ENCODE results near the gene CRTC2.
A peak's percentile ranks its signal among the peaks of the same experiment; 100 is the strongest.

The CRTC2 gene

DNA sequence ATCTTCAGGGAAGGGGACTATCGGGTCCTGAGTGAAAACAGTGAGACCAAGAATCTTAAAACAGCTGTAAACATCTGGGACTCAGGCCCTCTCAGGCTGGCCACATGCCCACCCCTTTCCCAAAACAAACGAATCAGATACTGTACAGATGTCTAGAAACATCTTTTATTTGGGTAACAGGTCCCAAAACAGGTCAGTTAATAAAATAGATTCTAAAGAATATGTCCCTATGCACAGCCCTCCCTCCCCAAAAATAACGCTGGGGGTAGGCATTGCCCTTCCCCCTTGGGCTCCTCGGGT is 499 bp upstream of the CRTC2 start:
- peaks cover 0 to 57% (median 50%) of the 10 kb centered on the region in 4 donors for H3K4me1 ChIP-seq
- peak overlapping the region; percentile 78 to 83 for H3K4me3 ChIP-seq

DNA sequence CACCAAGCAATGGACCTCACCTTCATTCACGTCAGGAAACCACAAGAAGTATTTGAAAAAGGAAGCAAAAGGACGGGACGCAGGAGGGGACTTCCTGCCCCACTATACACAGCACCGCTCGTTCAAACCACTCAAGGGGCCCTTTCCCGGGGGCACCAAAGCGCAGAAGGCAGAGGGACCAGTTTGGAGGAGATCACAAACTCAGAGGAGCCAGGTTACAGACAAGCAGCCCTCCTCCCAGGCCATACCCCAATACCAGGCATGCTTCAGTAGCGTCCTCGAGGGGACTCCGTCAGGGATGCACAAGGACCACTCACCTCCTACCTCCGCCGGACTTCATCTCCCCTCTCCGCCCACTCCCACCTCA is 685 bp downstream of the CRTC2 start:
- TF ChIP-seq, protein P1, sequence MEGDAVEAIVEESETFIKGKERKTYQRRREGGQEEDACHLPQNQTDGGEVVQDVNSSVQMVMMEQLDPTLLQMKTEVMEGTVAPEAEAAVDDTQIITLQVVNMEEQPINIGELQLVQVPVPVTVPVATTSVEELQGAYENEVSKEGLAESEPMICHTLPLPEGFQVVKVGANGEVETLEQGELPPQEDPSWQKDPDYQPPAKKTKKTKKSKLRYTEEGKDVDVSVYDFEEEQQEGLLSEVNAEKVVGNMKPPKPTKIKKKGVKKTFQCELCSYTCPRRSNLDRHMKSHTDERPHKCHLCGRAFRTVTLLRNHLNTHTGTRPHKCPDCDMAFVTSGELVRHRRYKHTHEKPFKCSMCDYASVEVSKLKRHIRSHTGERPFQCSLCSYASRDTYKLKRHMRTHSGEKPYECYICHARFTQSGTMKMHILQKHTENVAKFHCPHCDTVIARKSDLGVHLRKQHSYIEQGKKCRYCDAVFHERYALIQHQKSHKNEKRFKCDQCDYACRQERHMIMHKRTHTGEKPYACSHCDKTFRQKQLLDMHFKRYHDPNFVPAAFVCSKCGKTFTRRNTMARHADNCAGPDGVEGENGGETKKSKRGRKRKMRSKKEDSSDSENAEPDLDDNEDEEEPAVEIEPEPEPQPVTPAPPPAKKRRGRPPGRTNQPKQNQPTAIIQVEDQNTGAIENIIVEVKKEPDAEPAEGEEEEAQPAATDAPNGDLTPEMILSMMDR (IDR thresholded peaks at IDR 0.05), result peak in 1 of 2 experiments; percentile 3
- peaks cover 15 to 38% (median 34%) of the 10 kb centered on the region in 3 donors for H3K36me3 ChIP-seq
- intact Hi-C loops (cut with DNase I; ENCODE audit: low total_unique reads), result no loop called here
- H3K4me1 ChIP-seq, result peaks cover 0 to 57% (median 48%) of the 10 kb centered on the region in 4 donors
- H3K4me3 ChIP-seq, result peak overlapping the region; percentile 78 to 83
- H3K27me3 ChIP-seq, result no peaks in the 10 kb centered on the region
- DNase-seq, result no peak
- no peaks in the 10 kb centered on the region for H3K9me3 ChIP-seq
- H3K27ac ChIP-seq, result peak overlapping the region; percentile 86 to 92

More for the DNA sequence above, 499 bp upstream of the CRTC2 start:
- intact Hi-C loops (cut with DNase I; ENCODE audit: low total_unique reads), result no loop called here
- TF ChIP-seq, protein P1 (IDR thresholded peaks at IDR 0.05), result no peak
- Histone ChIP-seq H3K36me3 (peaks cover 5 to 26% (median 22%) of the 10 kb centered on the region in 3 donors), H3K9me3 (no peaks in the 10 kb centered on the region), H3K27ac (peak overlapping the region; percentile 86 to 92), H3K27me3 (no peaks in the 10 kb centered on the region)
- no peak for DNase-seq

DNA sequence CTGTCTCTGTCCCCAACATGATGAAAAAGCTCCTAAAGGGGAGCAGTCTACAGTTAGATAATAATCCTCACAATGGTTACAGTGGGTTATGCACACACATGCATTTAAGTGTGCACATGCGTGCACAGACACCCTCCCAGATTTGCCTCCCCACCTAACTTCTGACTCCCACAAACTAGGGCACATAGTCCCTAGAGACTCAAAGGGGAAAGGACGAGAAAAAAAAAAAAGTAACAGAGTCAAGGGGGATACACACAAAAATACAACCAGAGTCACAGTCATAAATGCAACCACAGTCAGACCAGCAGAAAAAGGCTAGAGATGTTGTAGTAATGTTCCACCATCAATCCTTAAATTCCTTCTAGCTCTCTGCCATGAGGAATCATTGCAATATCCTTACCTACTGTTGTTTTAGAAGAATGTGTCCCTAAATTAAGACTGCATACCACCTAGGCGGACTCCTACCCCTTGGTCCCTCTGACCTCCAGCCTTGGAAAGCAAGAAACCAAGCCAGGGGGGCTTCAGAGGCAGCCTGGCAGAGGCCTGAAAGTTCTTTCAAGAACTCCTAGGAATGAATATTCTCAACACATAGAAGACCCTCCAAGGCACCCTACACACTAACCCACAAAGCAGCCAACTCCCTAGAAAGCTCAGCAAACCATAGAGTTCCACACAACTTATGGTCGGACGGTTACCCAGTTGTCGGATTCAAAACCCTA is 1.3 kb downstream of the CRTC2 start:
- Histone ChIP-seq H3K27me3 (no peaks in the 10 kb centered on the region), H3K36me3 (peaks cover 20 to 44% (median 40%) of the 10 kb centered on the region in 3 donors), H3K27ac (peak overlapping the region; percentile 86 to 92), H3K4me3 (peak overlapping the region; percentile 78 to 83), H3K4me1 (peaks cover 0 to 51% (median 43%) of the 10 kb centered on the region in 4 donors), H3K9me3 (no peaks in the 10 kb centered on the region)
- no peak for DNase-seq
- TF ChIP-seq, protein P1 (IDR thresholded peaks at IDR 0.05), result no peak
- intact Hi-C loops (cut with DNase I; ENCODE audit: low total_unique reads), result no loop called here

DNA sequence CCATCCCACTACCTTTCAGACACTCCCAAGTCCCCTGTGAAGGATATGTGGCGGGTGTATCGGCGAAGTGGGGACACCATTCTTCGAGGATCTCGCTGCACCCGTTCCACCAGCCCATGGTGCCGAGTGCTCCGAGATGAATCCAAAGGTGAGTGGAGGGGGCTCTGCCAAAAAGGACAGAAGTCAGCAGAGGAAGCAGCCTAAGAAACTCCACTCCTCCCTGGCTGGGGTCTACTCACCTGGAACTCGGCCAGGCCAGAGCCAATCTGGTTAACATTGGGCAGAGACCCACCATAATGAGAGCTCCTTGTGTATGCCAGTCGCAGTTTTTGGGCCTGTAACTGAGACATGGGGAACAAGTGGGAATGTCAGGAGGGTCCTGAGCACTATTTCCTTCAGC is 3.6 kb downstream of the CRTC2 start:
- no peak for DNase-seq
- Histone ChIP-seq H3K4me1 (peaks cover 0 to 41% (median 32%) of the 10 kb centered on the region in 4 donors), H3K36me3 (peaks cover 40 to 57% (median 55%) of the 10 kb centered on the region in 3 donors), H3K27me3 (no peaks in the 10 kb centered on the region), H3K4me3 (no peak overlapping the region), H3K9me3 (no peaks in the 10 kb centered on the region), H3K27ac (no peak overlapping the region)
- intact Hi-C loops (cut with DNase I; ENCODE audit: low total_unique reads), result no loop called here
- TF ChIP-seq, protein P1 (IDR thresholded peaks at IDR 0.05), result no peak

DNA sequence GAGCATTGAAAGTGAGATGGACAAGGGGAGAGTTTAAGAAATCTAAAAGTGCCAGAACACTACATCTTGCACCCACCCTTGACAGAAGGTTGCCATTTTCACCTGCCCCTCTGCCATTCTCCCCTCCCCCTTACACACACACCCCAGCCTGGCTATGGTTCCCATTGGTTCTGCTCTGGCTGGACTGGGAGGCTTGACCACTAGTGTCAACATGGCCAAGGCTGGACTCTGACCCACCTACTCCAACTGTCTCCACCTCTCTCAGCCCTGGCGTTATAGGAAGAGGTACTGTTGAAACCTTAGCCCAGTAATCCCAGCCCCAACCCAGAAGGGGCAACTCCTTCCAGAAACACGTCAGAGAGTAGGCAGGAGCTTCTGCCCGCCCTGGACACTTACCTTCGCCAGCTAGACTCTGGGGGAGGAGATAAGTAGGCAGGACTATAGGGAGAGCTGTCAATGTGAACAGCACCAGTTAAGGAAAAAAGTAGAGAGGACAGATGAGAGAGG is 4.5 kb downstream of the CRTC2 start:
- Histone ChIP-seq H3K27ac (no peak overlapping the region), H3K4me1 (peaks cover 0 to 37% (median 26%) of the 10 kb centered on the region in 4 donors), H3K9me3 (no peaks in the 10 kb centered on the region), H3K4me3 (no peak overlapping the region), H3K27me3 (no peaks in the 10 kb centered on the region), H3K36me3 (peaks cover 45 to 61% (median 60%) of the 10 kb centered on the region in 3 donors)
- TF ChIP-seq, protein P1 (IDR thresholded peaks at IDR 0.05), result no peak
- no peak for DNase-seq
- intact Hi-C loops (cut with DNase I; ENCODE audit: low total_unique reads), result no loop called here

All from tibial artery (tissue), 4 donors.